Left ventricle myocardium inferior (tissue), 1 donor: ENCODE results near the gene ARMC9. TPM values are rescaled to one million over a fixed set of nuclear protein-coding genes. Genes with fewer than 3 reads are reported as not detected.

Experiments
- DNase-seq: peaks from one replicate; pipeline ENCODE4 v3.0.0-alpha.2; 2020
- H3K27ac ChIP-seq: fragments of 200-600 bp; replicated peaks from 2 replicates; pipeline ENCODE4 v1.8.0; 2021
- H3K27me3 ChIP-seq: fragments of 200-600 bp; 2 replicates; pipeline ENCODE4 v1.8.0; 2021; ENCODE audit warnings: low read depth
- H3K36me3 ChIP-seq: fragments of 200-600 bp; 2 replicates; pipeline ENCODE4 v1.8.0; 2021
- H3K4me1 ChIP-seq: fragments of 200-600 bp; 2 replicates; pipeline ENCODE4 v1.8.0; 2021
- H3K4me3 ChIP-seq: fragments of 200-600 bp; 2 replicates; pipeline ENCODE4 v1.8.0; 2021; ENCODE audit warnings: mild to moderate bottlenecking, moderate library complexity
- H3K9me3 ChIP-seq: fragments of 200-600 bp; replicated peaks from 2 replicates; pipeline ENCODE4 v1.8.0; 2021
- intact Hi-C: fragments of 100-400 bp; cut with micrococcal nuclease; formaldehyde crosslinking; loops from one replicate; pipeline ENCODE4 v1.11.0; 2022
- microRNA-seq: library from miRNA; unstranded; fragments of <30 nt; microRNA quantifications from one replicate; pipeline ENCODE4 v1.2.0, GENCODE V29; 2020
- total RNA-seq: library from RNA; stranded (reverse); fragmentation: NEBNext Ultra II Directional; extraction: Animal tissue kit (Norgen Biotek cat#: 25700); gene quantifications from one replicate; pipeline ENCODE4 v1.2.1, GENCODE V29; 2021
- TF ChIP-seq, protein P1 (sequence below): fragments of 200-600 bp; IDR thresholded peaks from 2 replicates; pipeline ENCODE4 v1.8.0; 2021; ENCODE audit warnings: antibody characterized with exemption, mild to moderate bottlenecking, borderline replicate concordance
- donor health status: DM: no; HTN: yes; CAD: no; lungs with severe emphysema.

The ARMC9 gene
- total RNA-seq, 1 donor from 2014 or later, result 3.1 TPM

DNA sequence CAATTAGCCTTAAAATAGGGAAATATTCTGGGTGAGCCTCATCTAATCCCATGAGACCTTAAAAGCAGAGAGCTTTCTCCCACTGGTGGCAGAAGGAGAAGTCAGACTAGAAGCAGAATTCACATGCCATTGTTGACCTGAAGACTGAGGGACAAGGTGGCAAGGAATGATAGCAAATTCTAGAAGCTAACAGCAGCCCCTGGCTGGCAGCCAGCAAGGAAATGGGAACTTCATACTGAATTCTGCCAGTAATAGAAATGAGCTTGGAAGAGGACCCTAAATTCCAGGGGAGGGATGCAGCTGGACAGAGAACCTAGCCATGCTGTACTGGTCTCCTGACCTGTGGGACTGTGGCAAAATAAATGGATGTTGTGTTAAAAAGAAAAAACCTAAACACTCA lies 216.6 kb downstream of the ARMC9 start:
- Histone ChIP-seq H3K4me1 (peaks cover 14% of the 10 kb centered on the region), H3K27me3 (peaks cover 24% of the 10 kb centered on the region), H3K27ac (no peak overlapping the region), H3K4me3 (no peak overlapping the region), H3K36me3 (no peaks in the 10 kb centered on the region), H3K9me3 (peaks cover 8% of the 10 kb centered on the region)
- no peak for DNase-seq
- TF ChIP-seq, protein P1, sequence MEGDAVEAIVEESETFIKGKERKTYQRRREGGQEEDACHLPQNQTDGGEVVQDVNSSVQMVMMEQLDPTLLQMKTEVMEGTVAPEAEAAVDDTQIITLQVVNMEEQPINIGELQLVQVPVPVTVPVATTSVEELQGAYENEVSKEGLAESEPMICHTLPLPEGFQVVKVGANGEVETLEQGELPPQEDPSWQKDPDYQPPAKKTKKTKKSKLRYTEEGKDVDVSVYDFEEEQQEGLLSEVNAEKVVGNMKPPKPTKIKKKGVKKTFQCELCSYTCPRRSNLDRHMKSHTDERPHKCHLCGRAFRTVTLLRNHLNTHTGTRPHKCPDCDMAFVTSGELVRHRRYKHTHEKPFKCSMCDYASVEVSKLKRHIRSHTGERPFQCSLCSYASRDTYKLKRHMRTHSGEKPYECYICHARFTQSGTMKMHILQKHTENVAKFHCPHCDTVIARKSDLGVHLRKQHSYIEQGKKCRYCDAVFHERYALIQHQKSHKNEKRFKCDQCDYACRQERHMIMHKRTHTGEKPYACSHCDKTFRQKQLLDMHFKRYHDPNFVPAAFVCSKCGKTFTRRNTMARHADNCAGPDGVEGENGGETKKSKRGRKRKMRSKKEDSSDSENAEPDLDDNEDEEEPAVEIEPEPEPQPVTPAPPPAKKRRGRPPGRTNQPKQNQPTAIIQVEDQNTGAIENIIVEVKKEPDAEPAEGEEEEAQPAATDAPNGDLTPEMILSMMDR, result no peak
- intact Hi-C loops, result loop anchor here (10.0 kb wide), 1 partner anchor 190 kb away; no protein-coding TSS in a partner anchor

DNA sequence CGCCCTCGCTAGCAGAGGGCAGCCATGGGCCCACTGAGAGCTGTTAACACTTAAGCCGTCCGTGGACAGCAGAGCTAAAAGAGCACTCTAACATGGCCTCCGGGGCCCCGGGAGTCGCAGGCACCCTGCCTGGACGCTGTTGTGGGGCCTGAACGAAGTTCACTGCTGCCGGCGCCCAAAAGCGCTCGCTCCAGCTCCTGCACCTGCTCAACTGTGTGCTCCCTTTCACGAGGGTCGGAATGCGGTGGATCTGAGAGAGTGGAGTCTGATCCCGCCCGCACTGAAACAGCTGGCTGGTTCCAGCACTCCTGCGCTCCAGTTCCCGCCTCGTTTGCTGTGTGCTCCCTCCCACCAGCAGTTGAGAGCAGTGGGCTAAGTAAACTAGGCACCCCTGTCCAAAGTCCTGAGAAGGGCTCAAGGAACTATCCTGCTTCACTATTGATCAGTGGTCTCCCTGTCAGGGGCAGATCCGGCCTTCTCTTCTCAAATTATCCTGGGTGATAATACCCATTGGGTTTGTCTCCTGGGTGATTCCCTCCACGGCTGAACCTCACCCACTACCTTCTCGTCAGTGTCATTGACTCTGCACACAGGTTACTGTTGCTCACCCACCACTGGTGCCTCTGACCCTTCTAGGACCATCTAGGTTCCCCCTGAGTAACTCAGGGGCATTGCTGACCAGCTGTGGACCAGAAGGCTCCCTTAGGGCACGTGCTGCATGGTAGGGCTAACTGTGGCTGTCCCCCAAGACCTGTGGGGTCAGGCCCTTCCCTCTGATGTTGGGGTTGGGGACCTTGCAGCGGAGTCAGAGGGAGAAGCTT lies 220.6 kb downstream of the ARMC9 start:
- TF ChIP-seq, protein P1, result no peak
- DNase-seq, result no peak
- Histone ChIP-seq H3K27ac (no peak overlapping the region), H3K27me3 (peaks cover 20% of the 10 kb centered on the region), H3K9me3 (no peaks in the 10 kb centered on the region), H3K4me1 (no peaks in the 10 kb centered on the region), H3K4me3 (no peak overlapping the region), H3K36me3 (no peaks in the 10 kb centered on the region)
- intact Hi-C loops, result loop anchor here (10.0 kb wide), 1 partner anchor 194 kb away; no protein-coding TSS in a partner anchor

DNA sequence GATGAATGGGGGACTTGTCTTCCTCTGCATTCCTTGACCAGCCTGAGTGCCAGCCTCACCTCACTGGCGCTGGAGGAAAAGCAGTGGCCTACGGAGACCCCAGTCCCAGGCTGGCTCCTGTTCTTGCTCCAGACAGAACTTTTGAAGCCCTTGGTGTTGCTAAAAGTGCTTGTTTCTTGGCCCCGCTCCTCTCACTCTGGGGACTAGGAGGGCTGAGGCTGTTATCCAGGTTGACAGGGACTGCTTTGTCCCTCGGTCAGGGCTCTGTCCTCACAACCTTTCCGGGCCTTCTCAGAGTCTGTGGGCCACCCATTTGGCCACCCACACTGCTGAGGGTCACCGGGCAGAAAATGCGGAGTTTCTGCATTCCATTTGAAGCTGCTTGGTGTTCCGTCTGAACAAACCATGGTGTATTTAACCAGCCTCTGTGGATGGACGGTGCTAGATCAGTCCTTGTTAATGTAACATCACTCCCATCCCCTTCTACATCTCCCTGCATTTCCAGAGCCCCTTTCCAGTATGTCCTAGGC lies 222.7 kb downstream of the ARMC9 start:
- Histone ChIP-seq H3K9me3 (no peaks in the 10 kb centered on the region), H3K27ac (no peak overlapping the region), H3K4me1 (no peaks in the 10 kb centered on the region), H3K27me3 (peaks cover 16% of the 10 kb centered on the region), H3K36me3 (no peaks in the 10 kb centered on the region), H3K4me3 (no peak overlapping the region)
- intact Hi-C loops, result no loop called here
- TF ChIP-seq, protein P1, result no peak
- no peak for DNase-seq

- DNase-seq, result no peak
- intact Hi-C loops, result no loop called here
- H3K9me3 ChIP-seq, result no peaks in the 10 kb centered on the region
- H3K27me3 ChIP-seq, result peaks cover 11% of the 10 kb centered on the region
- H3K36me3 ChIP-seq, result no peaks in the 10 kb centered on the region
- H3K27ac ChIP-seq, result no peak overlapping the region
- no peaks in the 10 kb centered on the region for H3K4me1 ChIP-seq
- H3K4me3 ChIP-seq, result no peak overlapping the region
- TF ChIP-seq, protein P1, result no peak
Measured at GRCh38 chr2:231422056-231422455, 223.6 kb downstream of the ARMC9 start.

DNA sequence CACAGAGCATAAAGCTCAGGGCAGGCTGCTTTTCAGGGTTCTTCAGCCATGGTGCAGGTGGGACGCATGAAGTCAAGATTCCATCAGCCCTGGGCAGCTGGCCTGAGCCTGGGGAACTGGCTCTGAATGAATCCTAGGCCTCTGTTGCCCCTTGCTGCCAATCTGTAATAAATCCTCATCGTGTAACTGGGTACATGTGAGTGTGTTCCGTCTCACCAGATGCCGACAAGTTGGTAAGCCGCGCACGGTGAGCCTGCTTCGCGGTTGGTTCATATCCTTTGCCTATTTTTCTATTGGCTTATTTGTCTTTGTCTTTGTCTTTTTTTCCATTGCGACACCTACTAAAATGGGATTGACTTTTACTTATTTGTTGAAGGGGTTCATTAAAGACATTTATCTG lies 224.7 kb downstream of the ARMC9 start:
- Histone ChIP-seq H3K36me3 (no peaks in the 10 kb centered on the region), H3K27me3 (peaks cover 10% of the 10 kb centered on the region), H3K4me3 (no peak overlapping the region), H3K9me3 (no peaks in the 10 kb centered on the region), H3K4me1 (no peaks in the 10 kb centered on the region), H3K27ac (no peak overlapping the region)
- TF ChIP-seq, protein P1, result no peak
- intact Hi-C loops, result no loop called here
- DNase-seq, result no peak

Small RNA genes within 50 kb of the gene (microRNA-seq; reads per million reads assigned to microRNA genes)
- not detected for gene MIR4777

Other genes starting within 250 kb of the ARMC9 start
- gene SPATA3, start 202.5 kb upstream of the ARMC9 start, total RNA-seq, result not detected
- gene C2orf72, start 161.1 kb upstream of the ARMC9 start, total RNA-seq, result 0.05 TPM
- gene PSMD1, start 141.8 kb upstream of the ARMC9 start, total RNA-seq, result 90.5 TPM
- 1.5 TPM for gene HTR2B, start 73.6 kb upstream of the ARMC9 start, total RNA-seq
- gene B3GNT7, start 197.1 kb downstream of the ARMC9 start, total RNA-seq, result 2.4 TPM